GM20000 (cell line): ENCODE results near the gene CXXC4.

Experiments
- DNase-seq: peaks from one replicate; pipeline ENCODE4 v3.0.0; 2012; ENCODE audit warnings: low spot score
- TF ChIP-seq, protein P1 (sequence below): IDR thresholded peaks from 2 replicates; pipeline ENCODE4 v1.5.1; 2012; ENCODE audit warnings: mild to moderate bottlenecking, control low read depth; ENCODE audit errors: extremely low read depth, missing control alignments

CXXC4 gene

DNA sequence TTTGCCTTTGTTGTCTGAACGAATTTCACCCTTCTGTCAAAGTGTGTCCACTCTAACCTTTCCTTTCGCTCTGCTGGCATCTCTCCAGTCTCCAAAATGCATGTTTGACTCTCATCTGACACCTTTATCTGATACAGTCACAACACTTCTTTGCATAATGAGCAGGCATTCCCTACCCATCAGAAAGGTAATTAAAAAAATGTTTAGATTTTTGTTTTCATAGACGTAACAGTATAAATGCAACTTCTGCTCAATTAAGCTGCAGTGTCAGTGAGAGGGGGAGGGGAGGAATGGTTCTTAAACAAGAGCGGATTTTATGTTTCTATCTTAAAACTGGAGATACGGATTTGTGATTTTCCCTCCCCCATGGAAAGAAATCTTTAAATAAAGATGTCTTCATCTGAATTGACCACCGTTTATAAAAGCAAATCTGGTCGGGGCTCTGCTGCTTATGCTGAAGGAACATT, 70.2 kb downstream of the CXXC4 start:
- TF ChIP-seq, protein P1, sequence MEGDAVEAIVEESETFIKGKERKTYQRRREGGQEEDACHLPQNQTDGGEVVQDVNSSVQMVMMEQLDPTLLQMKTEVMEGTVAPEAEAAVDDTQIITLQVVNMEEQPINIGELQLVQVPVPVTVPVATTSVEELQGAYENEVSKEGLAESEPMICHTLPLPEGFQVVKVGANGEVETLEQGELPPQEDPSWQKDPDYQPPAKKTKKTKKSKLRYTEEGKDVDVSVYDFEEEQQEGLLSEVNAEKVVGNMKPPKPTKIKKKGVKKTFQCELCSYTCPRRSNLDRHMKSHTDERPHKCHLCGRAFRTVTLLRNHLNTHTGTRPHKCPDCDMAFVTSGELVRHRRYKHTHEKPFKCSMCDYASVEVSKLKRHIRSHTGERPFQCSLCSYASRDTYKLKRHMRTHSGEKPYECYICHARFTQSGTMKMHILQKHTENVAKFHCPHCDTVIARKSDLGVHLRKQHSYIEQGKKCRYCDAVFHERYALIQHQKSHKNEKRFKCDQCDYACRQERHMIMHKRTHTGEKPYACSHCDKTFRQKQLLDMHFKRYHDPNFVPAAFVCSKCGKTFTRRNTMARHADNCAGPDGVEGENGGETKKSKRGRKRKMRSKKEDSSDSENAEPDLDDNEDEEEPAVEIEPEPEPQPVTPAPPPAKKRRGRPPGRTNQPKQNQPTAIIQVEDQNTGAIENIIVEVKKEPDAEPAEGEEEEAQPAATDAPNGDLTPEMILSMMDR = no peak
- no peak for DNase-seq

DNA sequence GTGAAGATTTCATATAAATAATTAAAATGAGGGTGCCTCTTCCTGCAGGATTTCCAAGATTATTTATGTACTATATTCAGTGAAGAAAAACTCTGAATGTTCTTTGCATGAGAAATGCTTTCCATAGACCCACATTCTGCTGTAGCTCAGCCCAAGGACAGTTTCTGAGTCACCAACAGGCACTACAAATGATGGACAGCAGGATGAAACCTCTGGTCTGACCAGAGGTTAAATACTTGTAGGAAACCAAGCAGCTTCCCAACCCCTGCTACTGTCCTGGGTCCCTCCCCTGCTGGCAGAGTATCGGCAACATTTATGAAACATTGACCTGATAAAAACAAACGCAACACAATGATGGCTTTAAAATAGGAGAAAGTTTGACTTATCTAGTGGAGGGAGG, 73.1 kb downstream of the CXXC4 start:
- TF ChIP-seq, protein P1 = no peak
- no peak for DNase-seq

DNA sequence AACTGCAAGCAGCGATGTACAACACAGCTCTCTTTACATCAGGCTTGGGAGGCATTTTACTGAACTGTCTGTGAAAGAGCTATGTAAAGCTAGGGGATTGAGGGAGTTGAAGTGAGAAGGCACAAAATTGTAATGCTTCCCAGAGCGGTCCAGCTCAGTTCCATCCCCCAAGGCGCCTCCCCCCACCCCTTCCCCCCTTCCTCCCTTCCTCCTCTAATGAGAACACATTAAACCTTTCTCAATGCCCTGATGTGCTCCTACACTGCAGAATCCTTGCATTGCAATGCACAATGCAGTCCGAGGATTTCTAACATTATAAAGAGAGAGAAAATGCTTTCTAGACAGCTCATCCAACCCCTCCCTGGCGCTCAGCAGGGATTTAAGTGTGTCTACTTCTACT, 73.9 kb downstream of the CXXC4 start:
- TF ChIP-seq, protein P1 = no peak
- no peak for DNase-seq
